ENCODE measurements around the gene SELENOW. TPM values are rescaled to one million over a fixed set of nuclear protein-coding genes. Genes with fewer than 3 reads are reported as not detected.
"Not testable (repeated sequence)": the region's sequence is repeated elsewhere in the genome, so short reads cannot be mapped to it uniquely, and the experiment has no call there.

SELENOW gene
- total RNA-seq, 1 donor from 2014 or later: 247 TPM

DNA sequence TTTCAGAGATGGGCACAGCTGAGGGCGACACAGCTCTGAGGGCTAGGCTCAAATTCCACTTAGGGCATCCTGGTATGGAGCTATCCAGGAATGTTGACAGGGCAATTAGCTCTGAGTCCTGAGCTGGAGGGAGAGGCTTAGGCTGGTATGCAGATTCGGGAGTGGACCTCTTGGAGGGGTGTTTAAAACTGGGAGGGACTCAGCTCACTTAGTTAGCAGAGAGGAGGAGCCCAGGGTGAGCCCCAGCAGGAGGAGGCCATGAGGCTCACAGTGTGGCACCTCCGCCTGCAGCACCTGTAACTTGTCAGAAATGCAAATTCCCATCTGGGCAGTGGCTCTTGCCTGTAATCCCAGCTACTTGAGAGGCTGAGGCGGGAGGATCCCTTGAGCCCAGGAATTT, 43.4 kb upstream of the SELENOW start:
- Histone ChIP-seq H3K9me3 (no peaks in the 10 kb centered on the region), H3K4me3 (no peak overlapping the region), H3K27me3 (ENCODE audit: low read depth) (no peaks in the 10 kb centered on the region), H3K36me3 (peaks cover 84% of the 10 kb centered on the region), H3K27ac (peak overlapping the region; percentile 18), H3K4me1 (peaks cover 8% of the 10 kb centered on the region)
- DNase-seq (no peak), ATAC-seq (peak; percentile 40 to 50)
- intact Hi-C loops (cut with DNase I): no loop called here
- TF ChIP-seq, protein P1, sequence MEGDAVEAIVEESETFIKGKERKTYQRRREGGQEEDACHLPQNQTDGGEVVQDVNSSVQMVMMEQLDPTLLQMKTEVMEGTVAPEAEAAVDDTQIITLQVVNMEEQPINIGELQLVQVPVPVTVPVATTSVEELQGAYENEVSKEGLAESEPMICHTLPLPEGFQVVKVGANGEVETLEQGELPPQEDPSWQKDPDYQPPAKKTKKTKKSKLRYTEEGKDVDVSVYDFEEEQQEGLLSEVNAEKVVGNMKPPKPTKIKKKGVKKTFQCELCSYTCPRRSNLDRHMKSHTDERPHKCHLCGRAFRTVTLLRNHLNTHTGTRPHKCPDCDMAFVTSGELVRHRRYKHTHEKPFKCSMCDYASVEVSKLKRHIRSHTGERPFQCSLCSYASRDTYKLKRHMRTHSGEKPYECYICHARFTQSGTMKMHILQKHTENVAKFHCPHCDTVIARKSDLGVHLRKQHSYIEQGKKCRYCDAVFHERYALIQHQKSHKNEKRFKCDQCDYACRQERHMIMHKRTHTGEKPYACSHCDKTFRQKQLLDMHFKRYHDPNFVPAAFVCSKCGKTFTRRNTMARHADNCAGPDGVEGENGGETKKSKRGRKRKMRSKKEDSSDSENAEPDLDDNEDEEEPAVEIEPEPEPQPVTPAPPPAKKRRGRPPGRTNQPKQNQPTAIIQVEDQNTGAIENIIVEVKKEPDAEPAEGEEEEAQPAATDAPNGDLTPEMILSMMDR (IDR thresholded peaks at IDR 0.05): no peak

- H3K9me3 ChIP-seq: no peaks in the 10 kb centered on the region
- no peak for DNase-seq
- intact Hi-C loops (cut with DNase I): no loop called here
- no peaks in the 10 kb centered on the region for H3K27me3 ChIP-seq (ENCODE audit: low read depth)
- no peak for ATAC-seq
- H3K36me3 ChIP-seq: peaks cover 53% of the 10 kb centered on the region
- peaks cover 29% of the 10 kb centered on the region for H3K4me1 ChIP-seq
- H3K27ac ChIP-seq: no peak overlapping the region
- TF ChIP-seq, protein P1 (IDR thresholded peaks at IDR 0.05): no peak
- H3K4me3 ChIP-seq: no peak overlapping the region
Observed at GRCh38 chr19:47740866-47741519, 37.5 kb upstream of the SELENOW start.

DNA sequence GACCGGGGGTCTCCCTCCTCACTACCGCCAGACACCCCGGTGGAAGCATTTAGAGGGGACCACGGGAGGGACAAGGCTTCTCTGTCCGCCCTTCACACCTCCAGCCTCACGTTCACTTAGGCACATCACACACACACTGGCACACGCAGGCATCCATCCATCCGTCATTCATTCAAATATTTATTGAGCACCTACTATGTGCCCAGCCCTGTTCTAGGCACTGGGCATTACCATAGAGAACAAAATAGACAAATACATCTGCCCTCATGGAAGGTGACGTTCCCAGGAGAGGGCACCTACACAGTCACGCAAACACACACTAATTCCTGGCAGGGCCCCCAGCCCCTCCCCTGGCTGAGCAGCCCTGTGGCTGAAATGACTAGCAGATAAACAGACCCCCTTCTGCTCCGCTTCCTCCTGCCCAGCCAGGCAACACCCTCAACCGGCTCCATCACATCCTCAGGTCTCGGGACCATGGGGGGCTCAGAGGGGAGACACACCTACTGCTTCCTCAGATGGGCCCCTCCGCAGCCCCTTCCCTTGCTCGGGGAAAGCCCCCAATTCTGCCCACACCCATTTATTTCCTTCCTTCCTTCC, 36.9 kb upstream of the SELENOW start:
- intact Hi-C loops (cut with DNase I): no loop called here
- no peak for DNase-seq
- TF ChIP-seq, protein P1 (IDR thresholded peaks at IDR 0.05): no peak
- H3K9me3 ChIP-seq: no peaks in the 10 kb centered on the region
- peaks cover 51% of the 10 kb centered on the region for H3K36me3 ChIP-seq
- peaks cover 35% of the 10 kb centered on the region for H3K4me1 ChIP-seq
- no peak for ATAC-seq
- H3K27ac ChIP-seq: peak overlapping the region; percentile 96
- no peaks in the 10 kb centered on the region for H3K27me3 ChIP-seq (ENCODE audit: low read depth)
- no peak overlapping the region for H3K4me3 ChIP-seq

DNA sequence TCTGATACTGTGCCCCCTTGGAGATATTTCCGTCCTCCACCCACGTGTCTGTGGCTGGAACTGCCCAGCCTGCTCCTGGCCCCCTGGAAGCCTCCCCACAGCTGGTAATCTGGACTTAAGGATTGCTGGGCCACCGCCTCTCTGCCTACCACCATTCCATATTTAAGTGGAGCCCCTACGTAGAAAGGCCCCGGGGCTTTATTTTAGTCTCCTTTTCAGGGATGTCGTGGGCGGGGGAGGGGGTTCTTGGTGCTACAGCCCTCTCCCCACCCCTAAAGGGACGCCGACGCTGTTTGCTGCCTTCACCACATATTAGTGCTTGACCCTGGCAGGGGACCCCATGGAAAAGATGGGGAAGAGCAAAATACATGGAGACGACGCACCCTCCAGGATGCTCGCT, 35.9 kb upstream of the SELENOW start:
- H3K9me3 ChIP-seq: no peaks in the 10 kb centered on the region
- no peaks in the 10 kb centered on the region for H3K27me3 ChIP-seq (ENCODE audit: low read depth)
- DNase-seq (no peak), ATAC-seq (no peak)
- H3K36me3 ChIP-seq: peaks cover 57% of the 10 kb centered on the region
- TF ChIP-seq, protein P1 (IDR thresholded peaks at IDR 0.05): no peak
- peak overlapping the region; percentile 96 for H3K27ac ChIP-seq
- peak overlapping the region; percentile 55 for H3K4me3 ChIP-seq
- peaks cover 42% of the 10 kb centered on the region for H3K4me1 ChIP-seq
- intact Hi-C loops (cut with DNase I): no loop called here

- Histone ChIP-seq H3K36me3 (peaks cover 60% of the 10 kb centered on the region), H3K9me3 (no peaks in the 10 kb centered on the region), H3K4me1 (peaks cover 42% of the 10 kb centered on the region), H3K4me3 (peak within 1 kb of the TSS; percentile 77), H3K27me3 (ENCODE audit: low read depth) (no peaks in the 10 kb centered on the region), H3K27ac (peak within 1 kb of the TSS; percentile 96)
- DNase-seq (peak; percentile 95), ATAC-seq (peak; percentile 78 to 79)
- TF ChIP-seq, protein P1 (IDR thresholded peaks at IDR 0.05): no peak
- intact Hi-C loops (cut with DNase I): no loop called here
Observed at GRCh38 chr19:47745010-47745901, 33.2 kb upstream of the SELENOW start, which contains the start of gene NOP53. Gene NOP53 (plus strand): TSS chr19:47745546. CDS start chr19:47745560, 14 bp downstream.

DNA sequence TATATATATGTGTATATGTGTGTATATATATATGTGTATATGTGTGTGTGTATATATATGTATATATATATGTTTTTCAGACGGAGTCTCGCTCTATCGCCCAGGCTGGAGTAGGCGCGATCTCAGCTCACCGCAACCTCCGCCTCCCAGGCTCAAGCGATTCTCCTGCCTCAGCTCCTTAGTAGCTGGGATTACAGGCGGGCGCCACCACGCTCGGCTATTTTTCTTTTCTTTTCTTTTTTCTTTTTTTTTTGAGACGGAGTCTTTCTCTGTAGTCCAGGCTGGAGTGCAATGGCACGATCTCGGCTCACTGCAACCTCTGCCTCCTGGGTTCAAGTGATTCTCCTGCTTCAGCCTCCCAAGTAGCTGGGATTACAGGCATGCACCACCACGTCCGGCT, 32.4 kb upstream of the SELENOW start:
- intact Hi-C loops (cut with DNase I); DNase-seq; H3K9me3 ChIP-seq; ATAC-seq; H3K27me3 ChIP-seq (ENCODE audit: low read depth): not testable (repeated sequence)
- Histone ChIP-seq H3K4me1 (peaks cover 42% of the 10 kb centered on the region), H3K27ac (peak overlapping the region; percentile 96), H3K4me3 (peak overlapping the region; percentile 77), H3K36me3 (peaks cover 60% of the 10 kb centered on the region)
